Mammary epithelial cell (primary cell): ENCODE measurements around the gene ZACN.

Experiments
- EZH2 ChIP-seq: IDR thresholded peaks from 2 replicates; pipeline ENCODE4 v1.6.1; 2012; ENCODE audit warnings: low read length, inconsistent platforms, borderline replicate concordance
- TF ChIP-seq, protein P1 (sequence below), 2 donors: IDR thresholded peaks in 1 of 2; conservative IDR thresholded peaks in 1 of 2; 2 replicates each; pipeline ENCODE4 v1.5.1; 2011 to 2012; ENCODE audit warnings: inconsistent platforms in 2 of 2, low read length in 2 of 2, mild to moderate bottlenecking in 2 of 2, control low read depth in 1 of 2, low read depth in 1 of 2; ENCODE audit not compliant: insufficient read depth in 1 of 2; ENCODE audit errors: extremely low read depth in 1 of 2

DNA sequence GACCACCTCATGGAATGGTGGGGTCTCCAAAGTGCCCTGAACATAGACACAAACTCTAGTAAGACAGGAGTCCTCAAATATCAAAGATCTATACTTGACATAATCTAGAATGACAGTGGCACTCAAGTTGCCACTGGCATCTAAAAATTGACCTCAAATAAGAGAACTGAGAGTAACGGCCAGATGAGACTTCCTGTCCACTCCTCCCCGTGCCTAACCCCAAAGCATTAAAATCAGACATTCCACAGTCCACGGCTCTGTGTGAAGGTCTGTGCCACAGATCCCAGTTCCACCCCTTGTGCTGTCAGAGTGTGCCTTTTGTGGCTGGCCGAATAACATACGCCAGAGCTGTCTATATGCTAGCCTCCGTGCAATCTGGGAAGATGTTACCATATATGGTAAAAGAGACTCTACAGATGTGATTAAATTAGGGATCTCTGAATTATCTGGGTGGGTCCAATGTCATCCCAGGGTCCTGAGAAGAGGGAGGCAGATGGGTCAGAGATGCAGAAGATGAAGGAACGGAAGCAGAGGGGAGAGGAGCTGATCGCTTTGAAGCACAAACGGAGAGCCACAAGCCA, 30.9 kb upstream of the ZACN start:
- TF ChIP-seq, protein P1, sequence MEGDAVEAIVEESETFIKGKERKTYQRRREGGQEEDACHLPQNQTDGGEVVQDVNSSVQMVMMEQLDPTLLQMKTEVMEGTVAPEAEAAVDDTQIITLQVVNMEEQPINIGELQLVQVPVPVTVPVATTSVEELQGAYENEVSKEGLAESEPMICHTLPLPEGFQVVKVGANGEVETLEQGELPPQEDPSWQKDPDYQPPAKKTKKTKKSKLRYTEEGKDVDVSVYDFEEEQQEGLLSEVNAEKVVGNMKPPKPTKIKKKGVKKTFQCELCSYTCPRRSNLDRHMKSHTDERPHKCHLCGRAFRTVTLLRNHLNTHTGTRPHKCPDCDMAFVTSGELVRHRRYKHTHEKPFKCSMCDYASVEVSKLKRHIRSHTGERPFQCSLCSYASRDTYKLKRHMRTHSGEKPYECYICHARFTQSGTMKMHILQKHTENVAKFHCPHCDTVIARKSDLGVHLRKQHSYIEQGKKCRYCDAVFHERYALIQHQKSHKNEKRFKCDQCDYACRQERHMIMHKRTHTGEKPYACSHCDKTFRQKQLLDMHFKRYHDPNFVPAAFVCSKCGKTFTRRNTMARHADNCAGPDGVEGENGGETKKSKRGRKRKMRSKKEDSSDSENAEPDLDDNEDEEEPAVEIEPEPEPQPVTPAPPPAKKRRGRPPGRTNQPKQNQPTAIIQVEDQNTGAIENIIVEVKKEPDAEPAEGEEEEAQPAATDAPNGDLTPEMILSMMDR (conservative IDR thresholded peaks at IDR 0.05 in 1 of 2, IDR thresholded peaks at IDR 0.05 in 1 of 2; ENCODE audit: extremely low read depth in 1 of 2, insufficient read depth in 1 of 2, low read depth in 1 of 2, low read length in 2 of 2): no peak
- TF ChIP-seq EZH2: no peak
